GM12878 (cell line): ENCODE results near the gene CENPC. TPM values are rescaled to one million over a fixed set of nuclear protein-coding genes. Genes with fewer than 3 reads are reported as not detected.
A peak's percentile ranks its signal among the peaks of the same experiment; 100 is the strongest.

Source experiments
- ATAC-seq: fragments of 200-7000 bp; cut with Tn5 transposase; 3 replicates; pipeline ENCODE4 v1.9.1; 2020; ENCODE audit warnings: mild to moderate bottlenecking, moderate library complexity
- BruUV-seq: library from RNA; stranded (reverse); fragments of 400-500 nt; replicated peaks from 2 replicates; lab custom pipeline; 2021; lab: Mats Ljungman, UMichigan
- CTCF ChIA-PET: fragments of 300-600 bp; sonication (Branson Sonifier 250); formaldehyde crosslinking; extraction: SDS; loops from one replicate; lab custom pipeline; 2021; ENCODE audit warnings: inconsistent platforms; lab: Yijun Ruan, JAX
- POLR2A ChIA-PET: fragments of 350-600 bp; formaldehyde crosslinking; extraction: SDS; loops from one replicate; lab custom pipeline; 2021; ENCODE audit warnings: inconsistent platforms; lab: Charles Lee
- RAD21 ChIA-PET: fragments of 300-600 bp; sonication (Branson Sonifier 250); formaldehyde crosslinking; loops from one replicate; lab custom pipeline; 2023; ENCODE audit warnings: antibody characterized with exemption; ENCODE audit not compliant: unreplicated experiment; lab: Charles Lee
- SMC1A ChIA-PET: fragments of 300-600 bp; sonication (Branson Sonifier 250); formaldehyde crosslinking; loops from one replicate; lab custom pipeline; 2023; ENCODE audit not compliant: unreplicated experiment, uncharacterized antibody; lab: Charles Lee
- DNase-seq: peaks from one replicate; pipeline ENCODE4 v3.0.0-alpha.2; 2011; ENCODE audit warnings: low read depth, low spot score
- FAIRE-seq: peaks from 3 replicates; lab custom pipeline; 2011; peaks lifted over from hg19 to GRCh38; lab: Jason Lieb, UNC
- H2AFZ ChIP-seq: 2 replicates; pipeline ENCODE4 v1.6.0; 2011; ENCODE audit warnings: low read depth, low read length, control low read depth; ENCODE audit not compliant: control insufficient read depth
- H3K27ac ChIP-seq: 2 replicates; pipeline ENCODE4 v1.5.1; 2011; ENCODE audit warnings: control low read depth; ENCODE audit not compliant: control insufficient read depth, insufficient read depth
- H3K27me3 ChIP-seq, 2 experiments: replicated peaks in 1 of 2; 2 replicates each; pipeline versions ENCODE4 v1.6.0 to v1.6.1; 2011; ENCODE audit warnings: low read length in 1 of 2; ENCODE audit not compliant: control insufficient read depth in 2 of 2, insufficient read depth in 2 of 2
- H3K36me3 ChIP-seq, 2 experiments: 2 replicates each; pipeline ENCODE4 v1.5.1; 2011; ENCODE audit warnings: low read length in 1 of 2; ENCODE audit not compliant: control insufficient read depth in 2 of 2, insufficient read depth in 2 of 2
- H3K4me1 ChIP-seq: 2 replicates; pipeline ENCODE4 v1.6.1; 2011; ENCODE audit warnings: mild to moderate bottlenecking, low read length, moderate library complexity, mixed read lengths; ENCODE audit not compliant: control insufficient read depth, insufficient read depth
- H3K4me2 ChIP-seq: 2 replicates; pipeline ENCODE4 v1.6.0; 2011; ENCODE audit warnings: control low read depth; ENCODE audit not compliant: control insufficient read depth, insufficient read depth
- H3K4me3 ChIP-seq: fragments of 200-600 bp; sonication (generic); 2 replicates; pipeline ENCODE4 v1.5.1; 2016
- H3K79me2 ChIP-seq: 2 replicates; pipeline ENCODE4 v1.6.0; 2011; ENCODE audit warnings: low read length; ENCODE audit not compliant: control insufficient read depth, insufficient read depth
- H3K9ac ChIP-seq: 2 replicates; pipeline ENCODE4 v1.8.0; 2011; ENCODE audit warnings: low read length, control low read depth, mixed read lengths; ENCODE audit not compliant: control insufficient read depth, insufficient read depth
- H3K9me3 ChIP-seq: replicated peaks from 3 replicates; pipeline ENCODE4 v1.5.1; 2011; ENCODE audit warnings: mild to moderate bottlenecking, low read length; ENCODE audit not compliant: control insufficient read depth, insufficient read depth
- H4K20me1 ChIP-seq: 2 replicates; pipeline ENCODE4 v1.6.0; 2011; ENCODE audit not compliant: control insufficient read depth, insufficient read depth
- JUNB ChIP-seq: IDR thresholded peaks from 2 replicates; pipeline ENCODE4 v1.6.1; 2016; ENCODE audit warnings: antibody characterized with exemption, mild to moderate bottlenecking
- NFYB ChIP-seq: IDR thresholded peaks from 2 replicates; pipeline ENCODE4 v1.6.1; 2011; ENCODE audit warnings: low read depth, mild to moderate bottlenecking, low read length, improper control_type of control experiment, moderate library complexity; ENCODE audit not compliant: insufficient read depth
- SIN3A ChIP-seq: IDR thresholded peaks from 2 replicates; pipeline ENCODE4 v1.6.1; 2012; ENCODE audit warnings: low read depth, low read length, improper control_type of control experiment
- ZBED1 ChIP-seq: IDR thresholded peaks from 2 replicates; pipeline ENCODE4 v1.6.1; 2016; ENCODE audit warnings: borderline replicate concordance
- ZBTB4 ChIP-seq: fragments of 450-650 bp; formaldehyde crosslinking; IDR thresholded peaks from 2 replicates; pipeline ENCODE4 v1.4.0; 2022; ENCODE audit warnings: mild to moderate bottlenecking, moderate library complexity
- WGBS: methylation state at CpG from one replicate; pipeline ENCODE4 v1.1.6; 2016; ENCODE audit warnings: low lambda C conversion rate; ENCODE audit not compliant: insufficient replicate concordance, insufficient coverage; ENCODE audit errors: missing lambda C conversion rate; 5-methylcytosine and 5-hydroxymethylcytosine counted together
- in situ Hi-C: fragments of 300-500 bp; cut with MboI; formaldehyde crosslinking; loops from 9 replicates; pipeline ENCODE4 v1.14.3; 2018; ENCODE audit warnings: mixed read lengths
- intact Hi-C: fragments of 100-400 bp; cut with micrococcal nuclease; formaldehyde crosslinking; loops from one replicate; pipeline ENCODE4 v1.14.2; 2022; ENCODE audit not compliant: unreplicated experiment
- polyA plus RNA-seq, 11 experiments: library from polyadenylated mRNA; depleted of rRNA in 4 of 11; unstranded in 6 of 11; stranded (reverse) in 5 of 11; fragments of >200 nt; fragmentation: Nextera tagmentation in 4 of 11; fragmentation: Illumina TruSeq in 1 of 11; extraction: Ambion mirVana in 4 of 11; extraction: Trizol in 1 of 11; gene quantifications; 1 replicate in 1 of 11; 2 replicates in 10 of 11; pipeline versions ENCODE4 v1.2.1 to v1.2.3, GENCODE V29; 2011 to 2016; ENCODE audit warnings: inconsistent platforms in 2 of 11, missing spikeins in 2 of 11, low read depth in 1 of 11
- total RNA-seq, 4 experiments: library from RNA; depleted of rRNA in 3 of 4; stranded (reverse); fragments of >200 nt in 3 of 4; fragmentation: Illumina TruSeq in 1 of 4; extraction: Trizol in 1 of 4; gene quantifications; 2 replicates each; pipeline versions ENCODE4 v1.2.1 to v1.2.3, GENCODE V29; 2013 to 2021
- TF ChIP-seq, protein P1 (sequence below): IDR thresholded peaks from 2 replicates; pipeline ENCODE4 v1.6.1; 2012; ENCODE audit warnings: improper control_type of control experiment, low read depth, low read length; ENCODE audit not compliant: insufficient replicate concordance
- TF ChIP-seq, protein P2 (sequence below): IDR thresholded peaks from 2 replicates; pipeline ENCODE4 v1.6.1; 2011; ENCODE audit warnings: low read depth, mild to moderate bottlenecking, low read length, moderate library complexity, borderline replicate concordance; ENCODE audit errors: extremely low read depth
- TF ChIP-seq, protein P3 (sequence below): IDR thresholded peaks from 2 replicates; pipeline ENCODE4 v1.6.1; 2011; ENCODE audit warnings: low read depth, low read length, improper control_type of control experiment, borderline replicate concordance

CENPC gene
- total and polyA plus RNA-seq, 10 of the 15 experiments (the other 5 are each of a cell fraction or from before 2014, with no cell fraction given) = 13.1 to 34.9 (median 20.3) TPM

DNA sequence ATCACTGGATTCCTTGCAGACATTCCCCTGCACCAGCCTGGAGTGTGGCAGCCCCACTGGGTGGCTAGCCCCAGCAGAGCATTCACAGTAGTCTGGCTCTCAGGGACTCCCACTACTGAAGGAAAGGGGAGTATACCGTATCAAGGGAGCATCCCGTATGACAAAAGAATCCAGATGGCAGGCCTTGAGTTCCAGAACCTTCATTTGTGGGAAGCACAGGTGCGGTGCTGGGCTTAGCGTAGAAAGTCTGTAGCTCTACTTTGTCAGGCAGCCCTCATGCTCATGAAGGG is 79.6 kb downstream of the CENPC start (continued):
- TF ChIP-seq, protein P1, sequence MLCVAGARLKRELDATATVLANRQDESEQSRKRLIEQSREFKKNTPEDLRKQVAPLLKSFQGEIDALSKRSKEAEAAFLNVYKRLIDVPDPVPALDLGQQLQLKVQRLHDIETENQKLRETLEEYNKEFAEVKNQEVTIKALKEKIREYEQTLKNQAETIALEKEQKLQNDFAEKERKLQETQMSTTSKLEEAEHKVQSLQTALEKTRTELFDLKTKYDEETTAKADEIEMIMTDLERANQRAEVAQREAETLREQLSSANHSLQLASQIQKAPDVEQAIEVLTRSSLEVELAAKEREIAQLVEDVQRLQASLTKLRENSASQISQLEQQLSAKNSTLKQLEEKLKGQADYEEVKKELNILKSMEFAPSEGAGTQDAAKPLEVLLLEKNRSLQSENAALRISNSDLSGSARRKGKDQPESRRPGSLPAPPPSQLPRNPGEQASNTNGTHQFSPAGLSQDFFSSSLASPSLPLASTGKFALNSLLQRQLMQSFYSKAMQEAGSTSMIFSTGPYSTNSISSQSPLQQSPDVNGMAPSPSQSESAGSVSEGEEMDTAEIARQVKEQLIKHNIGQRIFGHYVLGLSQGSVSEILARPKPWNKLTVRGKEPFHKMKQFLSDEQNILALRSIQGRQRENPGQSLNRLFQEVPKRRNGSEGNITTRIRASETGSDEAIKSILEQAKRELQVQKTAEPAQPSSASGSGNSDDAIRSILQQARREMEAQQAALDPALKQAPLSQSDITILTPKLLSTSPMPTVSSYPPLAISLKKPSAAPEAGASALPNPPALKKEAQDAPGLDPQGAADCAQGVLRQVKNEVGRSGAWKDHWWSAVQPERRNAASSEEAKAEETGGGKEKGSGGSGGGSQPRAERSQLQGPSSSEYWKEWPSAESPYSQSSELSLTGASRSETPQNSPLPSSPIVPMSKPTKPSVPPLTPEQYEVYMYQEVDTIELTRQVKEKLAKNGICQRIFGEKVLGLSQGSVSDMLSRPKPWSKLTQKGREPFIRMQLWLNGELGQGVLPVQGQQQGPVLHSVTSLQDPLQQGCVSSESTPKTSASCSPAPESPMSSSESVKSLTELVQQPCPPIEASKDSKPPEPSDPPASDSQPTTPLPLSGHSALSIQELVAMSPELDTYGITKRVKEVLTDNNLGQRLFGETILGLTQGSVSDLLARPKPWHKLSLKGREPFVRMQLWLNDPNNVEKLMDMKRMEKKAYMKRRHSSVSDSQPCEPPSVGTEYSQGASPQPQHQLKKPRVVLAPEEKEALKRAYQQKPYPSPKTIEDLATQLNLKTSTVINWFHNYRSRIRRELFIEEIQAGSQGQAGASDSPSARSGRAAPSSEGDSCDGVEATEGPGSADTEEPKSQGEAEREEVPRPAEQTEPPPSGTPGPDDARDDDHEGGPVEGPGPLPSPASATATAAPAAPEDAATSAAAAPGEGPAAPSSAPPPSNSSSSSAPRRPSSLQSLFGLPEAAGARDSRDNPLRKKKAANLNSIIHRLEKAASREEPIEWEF = no peak

DNA sequence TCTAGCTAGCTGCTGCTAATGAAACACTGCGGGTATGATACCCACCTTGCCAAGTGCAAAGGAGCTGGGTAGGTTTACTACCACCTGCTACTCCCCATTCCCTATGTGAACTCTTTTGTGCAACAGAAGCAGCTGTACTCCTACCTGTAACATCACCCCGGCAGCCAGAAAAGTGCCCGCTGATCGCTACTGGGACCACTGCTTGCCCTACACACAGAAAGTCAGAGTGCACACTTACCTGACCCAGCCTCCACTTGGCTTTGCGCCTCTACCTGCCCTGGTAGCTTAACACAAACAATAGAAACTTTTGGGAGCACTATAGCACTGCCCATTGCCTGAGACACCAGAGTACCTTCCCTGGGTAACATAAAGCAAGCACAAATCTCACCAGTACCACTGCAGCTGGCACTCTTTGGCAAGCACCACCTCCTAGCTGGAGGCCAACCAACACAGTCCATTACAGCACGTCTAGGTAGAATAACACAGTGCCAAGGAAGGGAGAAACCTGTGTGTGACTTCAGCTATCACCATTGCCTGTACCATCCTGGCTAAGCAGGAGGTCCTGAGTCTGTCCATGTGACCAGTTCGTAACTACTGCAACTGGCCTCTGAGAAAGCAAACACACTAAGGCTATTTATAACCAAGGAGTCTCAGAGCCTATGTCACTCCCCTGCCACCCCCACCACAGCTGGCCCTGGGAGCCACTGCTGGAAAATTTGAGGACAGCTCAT is 80.1 kb downstream of the CENPC start:
- no peak overlapping the region for H3K9ac ChIP-seq
- no peaks in the 10 kb centered on the region for H4K20me1 ChIP-seq
- in situ Hi-C loops = no loop called here
- H2AFZ ChIP-seq = no peak overlapping the region
- H3K36me3 ChIP-seq = no peaks in the 10 kb centered on the region; a peak in 2 of 4 replicates
- no peak overlapping the region for H3K4me2 ChIP-seq
- H3K4me3 ChIP-seq = no peak overlapping the region
- whole genome bisulfite sequencing = 92% methylated on average over 7 of the region's 7 CpGs
- H3K27ac ChIP-seq = no peak overlapping the region
- FAIRE-seq (no peak), DNase-seq (no peak), ATAC-seq (peak; percentile 19; the same call in 2 of the 3 replicates)
- no TSS peak for BruUV-seq
- H3K4me1 ChIP-seq = no peaks in the 10 kb centered on the region
- H3K79me2 ChIP-seq = no peaks in the 10 kb centered on the region
- H3K27me3 ChIP-seq = no peaks in the 10 kb centered on the region
- ChIA-PET POLR2A (no interaction called here), RAD21 (no interaction called here), SMC1A (interaction anchor here (0.5 kb wide), 1 partner anchor 72 kb away, joined by 3 read pairs; no protein-coding TSS in a partner anchor), CTCF (interaction anchor here (1.2 kb wide), 1 partner anchor 11 kb away, joined by 3 read pairs; no protein-coding TSS in a partner anchor)
- no peaks in the 10 kb centered on the region for H3K9me3 ChIP-seq
- intact Hi-C loops = no loop called here
- TF ChIP-seq ZBTB4 (CRISPR knock-in tag) (no peak), JUNB (no peak), NFYB (no peak), SIN3A (no peak), ZBED1 (no peak)
- TF ChIP-seq, protein P2, sequence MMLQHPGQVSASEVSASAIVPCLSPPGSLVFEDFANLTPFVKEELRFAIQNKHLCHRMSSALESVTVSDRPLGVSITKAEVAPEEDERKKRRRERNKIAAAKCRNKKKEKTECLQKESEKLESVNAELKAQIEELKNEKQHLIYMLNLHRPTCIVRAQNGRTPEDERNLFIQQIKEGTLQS = no peak
- TF ChIP-seq, protein P3, sequence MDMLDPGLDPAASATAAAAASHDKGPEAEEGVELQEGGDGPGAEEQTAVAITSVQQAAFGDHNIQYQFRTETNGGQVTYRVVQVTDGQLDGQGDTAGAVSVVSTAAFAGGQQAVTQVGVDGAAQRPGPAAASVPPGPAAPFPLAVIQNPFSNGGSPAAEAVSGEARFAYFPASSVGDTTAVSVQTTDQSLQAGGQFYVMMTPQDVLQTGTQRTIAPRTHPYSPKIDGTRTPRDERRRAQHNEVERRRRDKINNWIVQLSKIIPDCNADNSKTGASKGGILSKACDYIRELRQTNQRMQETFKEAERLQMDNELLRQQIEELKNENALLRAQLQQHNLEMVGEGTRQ = no peak
